ENCODE measurements around the gene ASB18. TPM values are rescaled to one million over a fixed set of nuclear protein-coding genes. Genes with fewer than 3 reads are reported as not detected.

ASB18 gene
- total RNA-seq, 1 experiment from 2014 or later, result not detected

GRCh38 chr2:236208019-236208926 is 55.9 kb downstream of the ASB18 start (continued):
- TF ChIP-seq, protein P1, sequence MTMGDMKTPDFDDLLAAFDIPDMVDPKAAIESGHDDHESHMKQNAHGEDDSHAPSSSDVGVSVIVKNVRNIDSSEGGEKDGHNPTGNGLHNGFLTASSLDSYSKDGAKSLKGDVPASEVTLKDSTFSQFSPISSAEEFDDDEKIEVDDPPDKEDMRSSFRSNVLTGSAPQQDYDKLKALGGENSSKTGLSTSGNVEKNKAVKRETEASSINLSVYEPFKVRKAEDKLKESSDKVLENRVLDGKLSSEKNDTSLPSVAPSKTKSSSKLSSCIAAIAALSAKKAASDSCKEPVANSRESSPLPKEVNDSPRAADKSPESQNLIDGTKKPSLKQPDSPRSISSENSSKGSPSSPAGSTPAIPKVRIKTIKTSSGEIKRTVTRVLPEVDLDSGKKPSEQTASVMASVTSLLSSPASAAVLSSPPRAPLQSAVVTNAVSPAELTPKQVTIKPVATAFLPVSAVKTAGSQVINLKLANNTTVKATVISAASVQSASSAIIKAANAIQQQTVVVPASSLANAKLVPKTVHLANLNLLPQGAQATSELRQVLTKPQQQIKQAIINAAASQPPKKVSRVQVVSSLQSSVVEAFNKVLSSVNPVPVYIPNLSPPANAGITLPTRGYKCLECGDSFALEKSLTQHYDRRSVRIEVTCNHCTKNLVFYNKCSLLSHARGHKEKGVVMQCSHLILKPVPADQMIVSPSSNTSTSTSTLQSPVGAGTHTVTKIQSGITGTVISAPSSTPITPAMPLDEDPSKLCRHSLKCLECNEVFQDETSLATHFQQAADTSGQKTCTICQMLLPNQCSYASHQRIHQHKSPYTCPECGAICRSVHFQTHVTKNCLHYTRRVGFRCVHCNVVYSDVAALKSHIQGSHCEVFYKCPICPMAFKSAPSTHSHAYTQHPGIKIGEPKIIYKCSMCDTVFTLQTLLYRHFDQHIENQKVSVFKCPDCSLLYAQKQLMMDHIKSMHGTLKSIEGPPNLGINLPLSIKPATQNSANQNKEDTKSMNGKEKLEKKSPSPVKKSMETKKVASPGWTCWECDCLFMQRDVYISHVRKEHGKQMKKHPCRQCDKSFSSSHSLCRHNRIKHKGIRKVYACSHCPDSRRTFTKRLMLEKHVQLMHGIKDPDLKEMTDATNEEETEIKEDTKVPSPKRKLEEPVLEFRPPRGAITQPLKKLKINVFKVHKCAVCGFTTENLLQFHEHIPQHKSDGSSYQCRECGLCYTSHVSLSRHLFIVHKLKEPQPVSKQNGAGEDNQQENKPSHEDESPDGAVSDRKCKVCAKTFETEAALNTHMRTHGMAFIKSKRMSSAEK (CRISPR knock-in tag; IDR thresholded peaks at IDR 0.05; ENCODE audit: borderline replicate concordance), result no peak
- TF ChIP-seq SOX15 (CRISPR knock-in tag; IDR thresholded peaks at IDR 0.05) (no peak), TP53 (CRISPR knock-in tag; IDR thresholded peaks at IDR 0.05) (no peak), E2F1 (CRISPR knock-in tag; IDR thresholded peaks at IDR 0.05) (no peak), NR1H2 (CRISPR knock-in tag; IDR thresholded peaks at IDR 0.05) (no peak), HMGA2 (CRISPR knock-in tag; IDR thresholded peaks at IDR 0.05) (no peak)

DNA sequence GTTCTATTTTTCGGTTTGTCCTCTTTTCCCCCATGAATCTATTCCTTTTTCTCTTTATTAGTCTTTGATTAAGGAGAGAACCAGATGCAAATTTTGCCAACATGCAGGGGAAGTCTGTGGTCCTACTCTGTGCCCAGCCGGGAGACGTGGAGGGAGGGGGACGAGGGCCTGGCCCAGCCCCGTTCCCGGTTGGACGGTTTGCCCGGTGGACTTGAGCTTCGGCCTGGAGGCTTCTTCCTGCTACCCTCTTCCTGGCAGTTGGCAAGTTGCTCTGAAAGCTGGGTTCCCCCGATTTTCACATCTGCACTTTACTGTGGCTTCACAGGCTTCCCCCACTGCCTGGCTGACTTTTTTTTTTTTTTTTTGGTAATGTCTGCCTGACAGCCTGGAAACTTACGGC is 56.7 kb downstream of the ASB18 start:
- peaks cover 4% of the 10 kb centered on the region; the same call in 1 of the 2 replicates for H3K9me3 Mint-ChIP-seq
- H3K4me3 Mint-ChIP-seq, result no peak overlapping the region
- ChIA-PET POLR2A (no interaction called here), CTCF (no interaction called here)
- no peak for TF ChIP-seq TCF7 (CRISPR knock-in tag; IDR thresholded peaks at IDR 0.05; ENCODE audit: low read depth)
- no peak for TF ChIP-seq ZSCAN18 (CRISPR knock-in tag; IDR thresholded peaks at IDR 0.05)
- TF ChIP-seq, protein P2, sequence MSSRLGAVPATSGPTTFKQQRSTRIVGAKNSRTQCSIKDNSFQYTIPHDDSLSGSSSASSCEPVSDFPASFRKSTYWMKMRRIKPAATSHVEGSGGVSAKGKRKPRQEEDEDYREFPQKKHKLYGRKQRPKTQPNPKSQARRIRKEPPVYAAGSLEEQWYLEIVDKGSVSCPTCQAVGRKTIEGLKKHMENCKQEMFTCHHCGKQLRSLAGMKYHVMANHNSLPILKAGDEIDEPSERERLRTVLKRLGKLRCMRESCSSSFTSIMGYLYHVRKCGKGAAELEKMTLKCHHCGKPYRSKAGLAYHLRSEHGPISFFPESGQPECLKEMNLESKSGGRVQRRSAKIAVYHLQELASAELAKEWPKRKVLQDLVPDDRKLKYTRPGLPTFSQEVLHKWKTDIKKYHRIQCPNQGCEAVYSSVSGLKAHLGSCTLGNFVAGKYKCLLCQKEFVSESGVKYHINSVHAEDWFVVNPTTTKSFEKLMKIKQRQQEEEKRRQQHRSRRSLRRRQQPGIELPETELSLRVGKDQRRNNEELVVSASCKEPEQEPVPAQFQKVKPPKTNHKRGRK (CRISPR knock-in tag; IDR thresholded peaks at IDR 0.05; ENCODE audit: borderline replicate concordance), result no peak
- no peak for TF ChIP-seq FOXP1 (CRISPR knock-in tag; IDR thresholded peaks at IDR 0.05; ENCODE audit: borderline replicate concordance)
- TF ChIP-seq SP1 (CRISPR knock-in tag; conservative IDR thresholded peaks at IDR 0.05), result no peak
- no peak for TF ChIP-seq AFF4 (CRISPR knock-in tag; IDR thresholded peaks at IDR 0.05; ENCODE audit: borderline replicate concordance)
- TF ChIP-seq CBFB (CRISPR knock-in tag; IDR thresholded peaks at IDR 0.05; ENCODE audit: low read depth), result no peak
- TF ChIP-seq ZNF671 (CRISPR knock-in tag; IDR thresholded peaks at IDR 0.05), result no peak
- TF ChIP-seq, protein P1 (CRISPR knock-in tag; IDR thresholded peaks at IDR 0.05; ENCODE audit: borderline replicate concordance), result no peak
- TF ChIP-seq OVOL2 (CRISPR knock-in tag; IDR thresholded peaks at IDR 0.05; ENCODE audit: borderline replicate concordance), result no peak
- no peaks in the 10 kb centered on the region for H3K27me3 Mint-ChIP-seq (ENCODE audit: low read depth)
- no peaks in the 10 kb centered on the region for H3K36me3 Mint-ChIP-seq
- H3K27ac Mint-ChIP-seq, result no peak overlapping the region
- ATAC-seq (no peak), DNase-seq (ENCODE audit: low spot score) (no peak)
- peaks cover 18% of the 10 kb centered on the region for H3K4me1 Mint-ChIP-seq

All from WTC11 (cell line).